K562 (cell line): ENCODE data around the gene MLLT3. TPM values are rescaled to one million over a fixed set of nuclear protein-coding genes. Genes with fewer than 3 reads are reported as not detected.

Source experiments
- ATAC-seq: fragments of 200-7000 bp; cut with Tn5 transposase; 3 replicates; pipeline ENCODE4 v1.9.1; 2020; ENCODE audit warnings: moderate library complexity
- BruUV-seq: library from RNA; stranded (reverse); fragments of 400-500 nt; replicated peaks from 2 replicates; lab custom pipeline; 2021; lab: Mats Ljungman, UMichigan
- CTCF ChIA-PET: fragments of 300-600 bp; formaldehyde crosslinking; extraction: SDS; loops from one replicate; lab custom pipeline; 2021; ENCODE audit warnings: low intra/inter-chr PET ratio; lab: Yijun Ruan, JAX
- POLR2A ChIA-PET: fragments of 300-600, 350-650 bp; sonication (Branson Sonifier 250); formaldehyde crosslinking; extraction: SDS; loops from one replicate; lab custom pipeline; 2021; ENCODE audit warnings: antibody characterized with exemption, inconsistent platforms; lab: Yijun Ruan, JAX
- DNase-seq, 4 experiments: peaks; one replicate each; pipeline versions ENCODE4 v3.0.0 to v3.0.0-alpha.2; 2011 to 2018; ENCODE audit warnings: low spot score in 3 of 4, mixed read lengths in 3 of 4; ENCODE audit errors: extremely low read depth in 1 of 4
- FAIRE-seq: peaks from 2 replicates; lab custom pipeline; 2011; peaks lifted over from hg19 to GRCh38; lab: Jason Lieb, UNC
- H2AFZ ChIP-seq: 2 replicates; pipeline ENCODE4 v1.6.0; 2011; ENCODE audit warnings: low read depth, low read length, control low read depth, inconsistent platforms
- H3K27ac ChIP-seq: fragments of 200-600 bp; 3 replicates; pipeline ENCODE4 v1.8.0; 2011; ENCODE audit warnings: low read depth, mild to moderate bottlenecking, control low read depth, inconsistent platforms, low read length, moderate library complexity, mixed read lengths; ENCODE audit errors: extremely low read depth
- H3K27me3 ChIP-seq, 2 experiments: fragments of 300-600 bp in 1 of 2; 2 replicates in 1 of 2; 3 replicates in 1 of 2; pipeline versions ENCODE4 v1.6.0 to v1.8.0; 2011; ENCODE audit warnings: inconsistent platforms in 2 of 2, low read length in 2 of 2, mild to moderate bottlenecking in 1 of 2, mixed read lengths in 1 of 2, moderate library complexity in 1 of 2; ENCODE audit not compliant: control insufficient read depth in 2 of 2, insufficient read depth in 2 of 2
- H3K36me3 ChIP-seq: fragments of 300-600 bp; 3 replicates; pipeline ENCODE4 v1.8.0; 2011; ENCODE audit warnings: mild to moderate bottlenecking, low read length, inconsistent platforms; ENCODE audit not compliant: control insufficient read depth, insufficient read depth
- H3K4me1 ChIP-seq, 2 experiments: fragments of 200-600 bp in 1 of 2; replicated peaks in 1 of 2; 2 replicates in 1 of 2; 3 replicates in 1 of 2; pipeline versions ENCODE4 v1.5.1 to v1.8.0; 2011; ENCODE audit warnings: inconsistent platforms in 2 of 2, low read length in 2 of 2, mild to moderate bottlenecking in 1 of 2, mixed read lengths in 1 of 2, moderate library complexity in 1 of 2; ENCODE audit not compliant: control insufficient read depth in 2 of 2, insufficient read depth in 2 of 2
- H3K4me2 ChIP-seq: 2 replicates; pipeline ENCODE4 v1.6.1; 2011; ENCODE audit warnings: low read length, control low read depth, inconsistent platforms, mixed read lengths; ENCODE audit not compliant: insufficient read depth
- H3K4me3 ChIP-seq: fragments of 200-600 bp; sonication (generic), shearing (Covaris generic); 2 replicates; pipeline ENCODE4 v1.5.1; 2016; ENCODE audit warnings: control low read depth, inconsistent platforms
- H3K79me2 ChIP-seq: fragments of 200-600 bp; 3 replicates; pipeline ENCODE4 v1.8.0; 2011; ENCODE audit warnings: low read length, inconsistent platforms; ENCODE audit not compliant: control insufficient read depth, insufficient read depth
- H3K9ac ChIP-seq, 2 experiments: 2 replicates each; pipeline versions ENCODE4 v1.6.0 to v1.6.1; 2011; ENCODE audit warnings: low read depth in 2 of 2, low read length in 2 of 2, control low read depth in 1 of 2, inconsistent platforms in 1 of 2, mild to moderate bottlenecking in 1 of 2, mixed read lengths in 1 of 2; ENCODE audit not compliant: insufficient read depth in 1 of 2
- H3K9me1 ChIP-seq: one replicate; pipeline ENCODE4 v1.6.0; 2011; ENCODE audit warnings: inconsistent platforms, mild to moderate bottlenecking, low read length, moderate library complexity; ENCODE audit not compliant: control insufficient read depth, insufficient read depth
- H3K9me3 ChIP-seq: replicated peaks from 2 replicates; pipeline ENCODE4 v1.5.1; 2011; ENCODE audit warnings: low read depth, low read length, inconsistent platforms; ENCODE audit not compliant: control insufficient read depth, insufficient read depth
- H4K20me1 ChIP-seq: replicated peaks from 2 replicates; pipeline ENCODE4 v1.6.1; 2011; ENCODE audit warnings: low read length, inconsistent platforms, mixed read lengths; ENCODE audit not compliant: control insufficient read depth, insufficient read depth
- CEBPB ChIP-seq: fragments of 450-650 bp; IDR thresholded peaks from 2 replicates; pipeline ENCODE4 v1.6.1; 2016; ENCODE audit warnings: missing genetic modification characterization, missing compliant biosample characterization
- CREB1 ChIP-seq, 2 experiments: sonication (generic) in 1 of 2; formaldehyde crosslinking in 1 of 2; IDR thresholded peaks; 2 replicates each; pipeline versions ENCODE4 v1.6.1 to v1.8.0; 2012 to 2022; ENCODE audit warnings: inconsistent platforms in 1 of 2, mild to moderate bottlenecking in 1 of 2, missing genetic modification reagents in 1 of 2, moderate library complexity in 1 of 2
- DPF2 ChIP-seq: fragments of 450-650 bp; IDR thresholded peaks from 2 replicates; pipeline ENCODE4 v1.6.1; 2016
- ELF4 ChIP-seq: fragments of 450-650 bp; formaldehyde crosslinking; IDR thresholded peaks from 2 replicates; pipeline ENCODE4 v1.4.0; 2022; ENCODE audit warnings: missing genetic modification characterization
- EP400 ChIP-seq: fragments of 450-650 bp; IDR thresholded peaks from 2 replicates; pipeline ENCODE4 v1.6.1; 2017; ENCODE audit warnings: antibody characterized with exemption, mild to moderate bottlenecking, moderate library complexity
- GABPB1 ChIP-seq: sonication (generic); formaldehyde crosslinking; IDR thresholded peaks from 2 replicates; pipeline ENCODE4 v1.8.0; 2022; ENCODE audit warnings: mild to moderate bottlenecking, missing genetic modification reagents
- HIVEP1 ChIP-seq: fragments of 250-450 bp; sonication (Bioruptor Pico); IDR thresholded peaks from 2 replicates; pipeline ENCODE4 v1.4.0; 2020; ENCODE audit warnings: mild to moderate bottlenecking
- HMGXB4 ChIP-seq: sonication (generic); formaldehyde crosslinking; IDR thresholded peaks from 2 replicates; pipeline ENCODE4 v1.8.1; 2023; ENCODE audit warnings: mild to moderate bottlenecking, missing genetic modification reagents
- L3MBTL2 ChIP-seq: fragments of 450-650 bp; IDR thresholded peaks from 2 replicates; pipeline ENCODE4 v1.6.1; 2016; ENCODE audit warnings: mild to moderate bottlenecking, moderate library complexity
- NELFE ChIP-seq: IDR thresholded peaks from 2 replicates; pipeline ENCODE4 v1.6.1; 2011; ENCODE audit warnings: mild to moderate bottlenecking; ENCODE audit not compliant: insufficient read depth, insufficient read length
- PTBP1 ChIP-seq: fragments of 200-400 bp; formaldehyde crosslinking; IDR thresholded peaks from 2 replicates; pipeline ENCODE4 v1.6.1; 2017; ENCODE audit warnings: low read depth, low read length
- SAFB2 ChIP-seq: fragments of 200-400 bp; formaldehyde crosslinking; IDR thresholded peaks from 2 replicates; pipeline ENCODE4 v1.6.1; 2018; ENCODE audit warnings: borderline replicate concordance, low read length, low read depth, moderate library complexity; ENCODE audit not compliant: severe bottlenecking
- TFAM ChIP-seq: fragments of 250-450 bp; sonication (Bioruptor Pico); conservative IDR thresholded peaks from 2 replicates; pipeline ENCODE4 v1.5.0; 2021; ENCODE audit warnings: mild to moderate bottlenecking, moderate library complexity
- ZBTB1 ChIP-seq: sonication (generic); formaldehyde crosslinking; IDR thresholded peaks from 2 replicates; pipeline ENCODE4 v1.8.1; 2023; ENCODE audit warnings: missing genetic modification reagents, low read depth, mild to moderate bottlenecking, borderline replicate concordance
- ZFPM2 ChIP-seq: fragments of 250-450 bp; sonication (Bioruptor Pico); IDR thresholded peaks from 2 replicates; pipeline ENCODE4 v1.5.1; 2022; ENCODE audit warnings: mild to moderate bottlenecking
- ZNF431 ChIP-seq: sonication (generic); formaldehyde crosslinking; IDR thresholded peaks from 2 replicates; pipeline ENCODE4 v1.8.0; 2022; ENCODE audit warnings: mild to moderate bottlenecking, missing genetic modification reagents
- ZNF57 ChIP-seq: fragments of 450-650 bp; formaldehyde crosslinking; IDR thresholded peaks from 2 replicates; pipeline ENCODE4 v1.4.0; 2020; ENCODE audit warnings: mild to moderate bottlenecking, moderate library complexity
- WGBS: fragments of 100-300 bp; shearing (Covaris generic); methylation state at CpG from one replicate; pipeline ENCODE4 v1.1.6; 2016; ENCODE audit warnings: low coverage, mixed read lengths; ENCODE audit not compliant: insufficient coverage; ENCODE audit errors: missing lambda C conversion rate; 5-methylcytosine and 5-hydroxymethylcytosine counted together
- in situ Hi-C: fragments of 300-500 bp; cut with MboI; formaldehyde crosslinking; loops from 4 replicates; pipeline ENCODE4 v1.15.0; 2018; ENCODE audit warnings: inconsistent platforms, mixed read lengths
- intact Hi-C: fragments of 100-400 bp; cut with micrococcal nuclease; formaldehyde crosslinking; loops from 2 replicates; pipeline ENCODE4 v1.14.2; 2022
- polyA plus RNA-seq, 8 experiments: library from polyadenylated mRNA; depleted of rRNA in 4 of 8; stranded (reverse) in 5 of 8; unstranded in 3 of 8; fragments of >200 nt; fragmentation: Nextera tagmentation in 2 of 8; fragmentation: Illumina TruSeq in 1 of 8; extraction: Ambion mirVana in 2 of 8; extraction: Trizol in 1 of 8; gene quantifications; 2 replicates each; pipeline versions ENCODE4 v1.2.1 to v1.2.3, GENCODE V29; 2011 to 2014; ENCODE audit warnings: inconsistent platforms in 1 of 8, missing spikeins in 1 of 8
- total RNA-seq, 7 experiments: library from RNA; depleted of rRNA in 6 of 7; stranded (reverse); fragments of >200 nt in 6 of 7; fragmentation: Illumina TruSeq in 2 of 7; extraction: Trizol in 2 of 7; gene quantifications; 2 replicates each; pipeline versions ENCODE4 v1.2.1 to v1.2.3, GENCODE V29; 2011 to 2021; ENCODE audit warnings: low replicate concordance in 1 of 7
- TF ChIP-seq, protein P1 (sequence below): fragments of 250-450 bp; sonication (Bioruptor Pico); IDR thresholded peaks from 2 replicates; pipeline ENCODE4 v1.4.0; 2020; ENCODE audit warnings: mild to moderate bottlenecking

The MLLT3 gene
- total and polyA plus RNA-seq, 9 of the 15 experiments (the other 6 are each of a cell fraction or from before 2014, with no cell fraction given): 0.07 to 0.42 (median 0.22) TPM; not detected in 4

GRCh38 chr9:20351715-20352114 is 270.6 kb downstream of the MLLT3 start (continued):
- TF ChIP-seq ZNF431 (CRISPR knock-in tag) (no peak), TFAM (CRISPR knock-in tag) (no peak), ZNF57 (CRISPR knock-in tag) (no peak), ZFPM2 (CRISPR knock-in tag) (no peak), PTBP1 (no peak), CREB1 (IDR thresholded peaks at IDR 0.05) (no peak), CREB1 (CRISPR knock-in tag; IDR thresholded peaks at IDR 0.05) (no peak), L3MBTL2 (no peak), DPF2 (no peak)
- TF ChIP-seq, protein P1, sequence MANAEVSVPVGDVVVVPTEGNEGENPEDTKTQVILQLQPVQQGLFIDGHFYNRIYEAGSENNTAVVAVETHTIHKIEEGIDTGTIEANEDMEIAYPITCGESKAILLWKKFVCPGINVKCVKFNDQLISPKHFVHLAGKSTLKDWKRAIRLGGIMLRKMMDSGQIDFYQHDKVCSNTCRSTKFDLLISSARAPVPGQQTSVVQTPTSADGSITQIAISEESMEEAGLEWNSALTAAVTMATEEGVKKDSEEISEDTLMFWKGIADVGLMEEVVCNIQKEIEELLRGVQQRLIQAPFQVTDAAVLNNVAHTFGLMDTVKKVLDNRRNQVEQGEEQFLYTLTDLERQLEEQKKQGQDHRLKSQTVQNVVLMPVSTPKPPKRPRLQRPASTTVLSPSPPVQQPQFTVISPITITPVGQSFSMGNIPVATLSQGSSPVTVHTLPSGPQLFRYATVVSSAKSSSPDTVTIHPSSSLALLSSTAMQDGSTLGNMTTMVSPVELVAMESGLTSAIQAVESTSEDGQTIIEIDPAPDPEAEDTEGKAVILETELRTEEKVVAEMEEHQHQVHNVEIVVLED (CRISPR knock-in tag): no peak
- TF ChIP-seq, all 486 proteins: peak for 0

DNA sequence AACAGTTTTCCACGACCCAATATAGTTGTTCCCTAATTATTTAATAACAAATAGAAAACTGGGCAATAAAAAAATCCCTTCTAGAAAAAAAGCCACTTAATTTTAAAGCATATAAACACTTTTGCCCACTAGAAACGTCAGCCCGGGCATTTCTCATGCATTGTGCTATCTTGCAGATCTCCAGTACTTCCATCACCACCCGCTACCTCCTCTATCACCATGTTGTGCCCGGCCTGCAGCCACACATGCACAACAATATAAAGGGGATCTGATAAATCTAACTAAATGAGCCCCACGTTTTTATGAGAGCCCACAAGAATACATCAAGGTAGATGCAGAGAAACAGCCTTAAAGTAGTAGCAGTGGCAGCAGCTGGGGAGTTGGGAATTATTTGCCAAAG is 272.7 kb downstream of the MLLT3 start:
- no peak overlapping the region for H3K9ac ChIP-seq
- CTCF ChIA-PET: no interaction called here
- H4K20me1 ChIP-seq: no peaks in the 10 kb centered on the region
- TF ChIP-seq SAFB2 (no peak), HMGXB4 (no peak), NELFE (no peak), ZBTB1 (CRISPR knock-in tag) (no peak), HIVEP1 (no peak), EP400 (no peak), CEBPB (tag) (no peak), ELF4 (CRISPR knock-in tag) (no peak), GABPB1 (CRISPR knock-in tag) (no peak)
- TF ChIP-seq, all 486 proteins: peak for 0
- Histone ChIP-seq H3K79me2 (no peaks in the 10 kb centered on the region), H3K4me3 (no peak overlapping the region), H3K27ac (no peak overlapping the region), H3K36me3 (no peaks in the 10 kb centered on the region), H3K9me1 (no peaks in the 10 kb centered on the region), H3K27me3 (no peaks in the 10 kb centered on the region), H3K9me3 (no peaks in the 10 kb centered on the region), H2AFZ (no peak overlapping the region), H3K4me2 (no peak overlapping the region), H3K4me1 (no peaks in the 10 kb centered on the region)
- no TSS peak for BruUV-seq
- DNase-seq (no peak), FAIRE-seq (no peak), ATAC-seq (no peak)
- in situ Hi-C loops (no loop called here), intact Hi-C loops (no loop called here)
- POLR2A ChIA-PET: no interaction called here
- 0% methylated on average over 6 of the region's 6 CpGs for WGBS
